Tibial nerve (tissue), 4 donors: ENCODE data around the gene TAAR5.

Experiments
- CTCF ChIP-seq, 5 experiments: fragments of 200-600 bp in 3 of 5; fragments of 450-650 bp in 2 of 5; sonication (generic) in 3 of 5; IDR thresholded peaks; one replicate each; pipeline ENCODE4 v1.5.1; 2016 to 2019; ENCODE audit warnings: antibody characterized with exemption in 5 of 5, mild to moderate bottlenecking in 3 of 5, moderate library complexity in 2 of 5
- EP300 ChIP-seq, 2 donors: sonication (generic); formaldehyde crosslinking; IDR thresholded peaks; one replicate each; pipeline ENCODE4 v1.6.1; 2017; ENCODE audit warnings: antibody characterized with exemption in 2 of 2, mild to moderate bottlenecking in 1 of 2
- POLR2A ChIP-seq, 2 donors: fragments of 450-650 bp; IDR thresholded peaks; one replicate each; pipeline ENCODE4 v1.6.1; 2017; ENCODE audit warnings: antibody characterized with exemption in 2 of 2, mild to moderate bottlenecking in 2 of 2, moderate library complexity in 2 of 2

GRCh38 chr6:132571774-132572173 lies 17.8 kb downstream of the TAAR5 start:
- no peak for TF ChIP-seq POLR2A (IDR thresholded peaks at IDR 0.05)
- no peak for TF ChIP-seq CTCF (IDR thresholded peaks at IDR 0.05)
- no peak for TF ChIP-seq EP300 (IDR thresholded peaks at IDR 0.05)
